Hypothalamus (tissue), 51 donors: ENCODE measurements around the gene SPDYA.

ENCODE experiments used
- DNase-seq, 51 donors: peaks; one replicate each; lab custom pipeline; 2025; lab: John Stamatoyannopoulos, UW

SPDYA gene

GRCh38 chr2:28824207-28824606, 13.6 kb downstream of the SPDYA start:
- DNase-seq: no peak

DNA sequence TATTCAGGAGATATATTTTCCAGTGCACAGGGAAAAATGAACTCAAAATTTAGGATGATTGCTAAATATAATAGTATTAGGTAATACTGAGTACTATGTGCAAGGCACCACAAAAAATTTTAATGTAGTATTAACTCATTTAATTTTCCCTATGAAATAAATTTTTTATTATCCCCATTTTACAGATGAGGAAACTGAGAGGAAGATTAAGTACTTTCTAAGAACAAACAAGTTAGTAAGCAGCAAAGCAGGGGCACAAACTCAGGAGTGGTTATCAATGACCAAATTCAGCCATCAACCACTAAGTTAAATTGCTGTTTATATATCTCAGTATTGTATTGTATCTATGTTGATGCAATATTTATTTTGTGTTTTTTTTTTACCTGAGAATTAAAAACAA, 14.2 kb downstream of the SPDYA start:
- DNase-seq: no peak

DNA sequence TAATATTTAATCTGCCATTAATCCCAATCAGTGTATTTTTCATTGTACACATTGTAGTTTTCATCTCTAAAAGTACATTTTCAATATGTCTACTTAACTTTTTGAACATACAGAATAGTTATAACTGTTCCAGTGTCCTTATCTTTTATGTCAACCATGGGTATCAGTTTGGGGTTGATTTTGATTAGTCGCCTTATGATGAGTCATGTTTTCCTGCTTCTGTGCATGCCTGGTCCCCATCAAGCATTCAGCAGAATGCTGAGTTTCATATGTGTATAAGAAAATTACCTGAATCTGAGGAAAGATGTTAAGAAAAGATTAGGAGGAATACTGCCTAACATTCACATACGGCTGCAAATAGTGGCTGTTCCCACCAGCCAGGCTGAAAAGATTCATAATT, 17.7 kb downstream of the SPDYA start:
- no peak for DNase-seq

DNA sequence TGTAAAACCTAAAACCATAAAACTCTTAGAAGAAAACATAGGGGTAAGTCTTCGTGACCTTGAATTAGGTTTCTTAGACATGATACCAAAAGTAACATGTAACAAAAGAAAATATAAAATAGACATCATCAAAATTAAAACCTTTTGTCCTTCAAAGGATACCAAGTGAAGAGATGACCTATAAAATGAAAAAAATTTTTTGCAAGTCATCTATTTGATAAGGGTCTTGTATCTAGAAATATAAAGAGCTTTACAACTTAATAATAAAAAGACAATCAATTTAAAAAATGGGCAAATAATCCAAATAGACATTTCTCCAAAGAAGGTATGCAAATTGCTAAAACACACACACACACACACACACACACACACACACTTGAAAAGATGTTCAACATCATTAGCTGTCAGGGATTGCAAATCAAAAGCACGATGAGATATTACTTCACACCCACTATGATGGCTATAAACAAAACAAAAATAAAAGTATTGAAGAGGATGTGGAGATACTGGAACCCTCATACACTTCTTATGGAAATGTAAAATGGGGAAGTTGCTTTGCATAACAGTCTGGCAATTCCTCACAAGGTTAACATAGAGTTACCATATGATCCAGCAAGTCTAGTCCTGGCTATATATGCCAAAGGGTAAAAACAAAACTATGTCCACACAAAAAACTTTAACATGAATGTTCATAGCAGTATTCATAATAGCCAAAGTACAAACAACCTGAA, 23.3 kb downstream of the SPDYA start:
- DNase-seq: no peak

- DNase-seq: no peak
Measured at GRCh38 chr2:28835781-28836180, 25.1 kb downstream of the SPDYA start.

DNA sequence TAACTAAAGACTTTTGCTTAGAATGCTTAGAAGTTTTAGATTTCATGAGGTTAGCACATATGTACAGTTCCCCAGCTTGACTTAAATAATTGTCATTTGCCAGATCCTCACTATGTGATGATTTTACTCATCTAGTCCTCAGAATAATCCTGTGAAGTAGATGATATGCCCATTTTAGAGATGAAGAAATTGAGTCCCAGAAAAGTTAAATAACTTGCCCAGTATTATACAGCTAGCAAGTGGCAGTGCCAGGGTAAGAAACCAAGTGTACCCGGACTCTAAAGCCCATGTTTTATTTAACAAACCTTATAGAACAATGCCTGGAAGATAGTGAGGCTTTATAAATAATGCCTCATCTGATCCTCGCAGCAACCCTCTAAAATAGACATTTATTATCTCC, 28.3 kb downstream of the SPDYA start:
- no peak for DNase-seq

- no peak for DNase-seq
Measured at GRCh38 chr2:28842042-28842441, 31.4 kb downstream of the SPDYA start.

DNA sequence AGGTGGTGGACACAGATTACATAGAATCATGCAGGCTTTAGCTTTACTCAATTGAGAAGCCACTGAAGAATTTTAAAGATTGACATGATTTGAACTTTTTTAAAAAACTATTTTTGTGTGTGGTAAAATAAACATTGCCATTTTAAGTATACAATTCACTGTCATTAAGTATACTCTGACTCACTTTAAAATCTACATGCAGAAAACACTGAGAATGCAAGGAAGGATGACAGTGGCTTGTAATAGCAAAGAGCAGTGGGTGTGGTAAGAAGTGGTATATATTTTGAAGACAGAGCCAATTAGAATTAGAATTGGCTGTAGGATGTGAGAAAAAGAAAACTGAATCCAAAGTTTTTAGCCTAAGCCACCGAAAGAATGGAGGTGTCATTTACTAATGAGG, 44.6 kb downstream of the SPDYA start:
- no peak for DNase-seq

GRCh38 chr2:28855977-28856376, 45.3 kb downstream of the SPDYA start:
- no peak for DNase-seq

- no peak for DNase-seq
Measured at GRCh38 chr2:28868611-28869010, 58.0 kb downstream of the SPDYA start.

DNA sequence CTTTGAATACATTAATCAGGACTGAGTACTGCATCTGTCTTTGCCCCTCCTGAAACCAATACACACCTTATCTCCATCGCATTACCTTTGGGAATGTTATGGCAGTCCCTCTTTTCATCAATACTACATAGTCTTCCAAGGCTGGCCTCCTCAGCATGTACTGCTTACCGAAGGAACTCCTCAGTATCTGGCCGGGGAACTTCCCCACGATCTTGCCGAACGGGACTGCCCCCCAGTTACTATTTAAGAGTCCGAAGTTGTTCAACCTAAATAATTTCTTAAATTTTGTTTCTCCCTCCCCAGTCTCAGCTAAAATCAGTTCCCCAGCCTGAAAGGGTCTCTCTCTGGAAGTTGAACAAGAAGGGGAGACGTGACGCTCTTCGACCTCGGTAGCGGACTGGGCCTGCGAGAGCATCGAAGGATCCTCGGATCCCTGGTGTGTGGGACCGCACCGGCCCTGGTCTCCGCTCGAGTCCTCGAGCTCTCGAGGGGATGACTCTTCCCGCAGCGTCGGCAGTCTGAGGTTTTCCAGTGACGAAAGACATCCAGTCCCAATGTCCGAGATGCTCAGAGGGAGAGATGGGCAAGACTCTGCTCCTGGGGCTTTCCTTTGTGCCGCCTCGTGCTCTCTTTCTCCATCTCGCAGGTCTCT, 59.0 kb downstream of the SPDYA start:
- peak in 5 of 51 donors; percentile 35 to 50 (median 37) for DNase-seq

DNA sequence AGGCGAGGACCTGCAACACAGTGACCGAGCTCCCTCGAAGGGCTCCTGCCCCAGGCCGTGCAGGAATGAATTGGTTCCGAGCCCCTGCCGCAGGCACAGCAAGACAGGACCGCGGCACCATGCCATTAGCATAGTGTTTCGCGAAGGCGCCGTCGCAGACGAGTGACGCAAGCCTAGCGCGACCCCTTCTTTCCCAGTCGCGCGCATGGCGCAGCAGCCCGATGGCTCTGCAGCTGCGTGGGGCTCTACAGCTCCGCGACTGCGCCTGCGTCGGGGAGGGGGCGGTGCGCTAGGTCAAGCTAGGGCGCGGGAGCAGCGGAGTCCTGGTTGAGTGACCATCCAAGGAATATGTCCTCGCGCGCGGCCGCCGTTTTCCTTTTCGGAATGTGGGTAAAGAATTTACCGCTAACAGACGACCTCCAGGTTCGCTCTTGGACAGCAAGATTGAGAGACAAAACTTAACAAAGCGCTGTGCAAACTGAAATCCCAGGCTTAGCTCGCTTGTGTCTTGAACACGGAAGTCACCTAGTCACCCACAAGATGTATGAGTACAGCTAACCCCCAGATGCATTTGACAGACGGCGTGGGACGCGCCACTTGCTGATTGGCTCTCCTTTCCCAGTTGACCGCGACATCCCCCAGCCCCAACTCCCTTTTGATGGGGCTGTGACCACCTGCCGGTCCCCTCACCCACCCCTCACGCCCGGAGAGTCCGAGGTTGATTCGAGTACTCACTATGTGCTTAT, 59.7 kb downstream of the SPDYA start, which contains the start of gene TRMT61B:
TSS of gene TRMT61B (minus strand) at position 164 of the 746 bp plus-strand sequence. CDS start at position 132, 32 bp downstream.
- peak; percentile 77 to 99 (median 92) for DNase-seq

- no peak for DNase-seq
Measured at GRCh38 chr2:28871620-28872019, 61.0 kb downstream of the SPDYA start.

DNA sequence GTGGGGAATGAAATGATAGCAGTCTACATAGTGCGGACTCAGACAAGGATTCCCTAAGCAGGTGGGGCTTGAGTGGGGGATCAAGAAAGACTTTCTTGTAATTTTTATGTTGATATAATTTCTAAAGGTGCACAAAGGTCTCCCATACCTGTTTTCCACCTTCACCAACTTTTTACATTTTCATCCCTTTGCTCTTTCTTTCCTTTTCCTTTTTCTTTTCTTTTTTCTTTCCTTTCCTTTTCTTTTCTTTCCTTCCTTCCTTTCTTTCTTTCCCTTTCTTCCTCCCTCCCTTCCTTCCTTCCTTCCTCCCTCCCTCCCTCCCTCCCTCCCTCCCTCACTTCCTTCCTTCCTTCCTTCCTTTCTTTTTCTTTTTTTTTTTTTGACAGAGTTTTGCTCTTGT, 69.6 kb downstream of the SPDYA start:
- no peak for DNase-seq

DNA sequence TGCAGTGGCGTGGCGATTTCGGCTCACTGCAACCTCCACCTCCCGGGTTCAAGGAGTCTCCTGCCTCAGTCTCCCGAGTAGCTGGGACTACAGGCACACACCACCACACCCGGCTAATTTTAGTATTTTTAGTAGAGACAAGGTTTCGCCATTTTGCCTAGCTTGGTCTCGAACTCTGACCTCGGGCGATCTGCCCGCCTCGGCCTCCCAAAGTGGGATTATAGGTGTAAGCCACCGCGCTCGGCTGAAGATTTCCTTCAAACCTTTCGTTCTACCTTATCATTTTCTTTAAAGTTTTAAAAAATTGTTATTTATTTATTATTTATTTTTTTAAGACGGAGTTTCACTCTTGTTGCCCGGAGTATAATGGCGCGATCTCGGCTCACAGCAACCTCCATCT, 82.9 kb downstream of the SPDYA start:
- no peak for DNase-seq

DNA sequence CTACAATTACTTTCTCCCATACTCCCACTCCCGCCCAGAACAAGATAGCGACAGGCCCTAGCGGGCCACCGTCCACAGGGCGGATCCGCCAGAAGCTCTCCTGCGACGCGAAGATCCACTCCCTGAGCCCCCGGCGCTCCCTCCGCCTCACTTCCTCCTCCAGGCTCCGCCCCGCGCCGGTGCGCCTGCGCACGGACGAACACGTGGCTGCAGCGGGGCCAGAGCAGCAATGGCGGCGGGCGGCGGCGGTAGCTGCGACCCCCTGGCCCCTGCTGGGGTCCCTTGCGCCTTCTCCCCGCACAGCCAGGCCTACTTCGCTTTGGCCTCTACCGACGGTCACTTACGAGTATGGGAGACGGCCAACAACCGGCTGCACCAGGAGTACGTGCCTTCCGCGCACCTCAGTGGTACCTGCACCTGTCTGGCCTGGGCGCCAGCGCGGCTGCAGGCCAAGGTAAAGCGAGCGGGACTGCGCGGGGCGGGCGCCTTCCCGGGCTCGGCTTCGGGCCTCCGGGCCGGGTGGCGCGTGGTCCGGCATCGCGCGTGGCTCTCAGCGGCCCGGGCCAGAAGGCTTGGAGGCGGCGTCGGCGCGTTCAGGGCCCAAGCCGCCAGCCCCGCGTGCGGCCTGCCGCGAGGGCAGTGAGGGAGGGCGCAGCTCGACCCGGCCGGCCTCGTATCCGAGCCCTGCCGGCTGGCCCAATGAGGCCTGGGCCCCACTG, 84.0 kb downstream of the SPDYA start, which contains the start of gene WDR43:
TSS of gene WDR43 (plus strand) at position 198 of the 719 bp plus-strand sequence. CDS start at position 230, 32 bp downstream.
- peak; percentile 78 to 99 (median 94) for DNase-seq

- DNase-seq: peak in 15 of 51 donors; percentile 1 to 37 (median 19)
Measured at GRCh38 chr2:28895189-28895893, 84.7 kb downstream of the SPDYA start.

DNA sequence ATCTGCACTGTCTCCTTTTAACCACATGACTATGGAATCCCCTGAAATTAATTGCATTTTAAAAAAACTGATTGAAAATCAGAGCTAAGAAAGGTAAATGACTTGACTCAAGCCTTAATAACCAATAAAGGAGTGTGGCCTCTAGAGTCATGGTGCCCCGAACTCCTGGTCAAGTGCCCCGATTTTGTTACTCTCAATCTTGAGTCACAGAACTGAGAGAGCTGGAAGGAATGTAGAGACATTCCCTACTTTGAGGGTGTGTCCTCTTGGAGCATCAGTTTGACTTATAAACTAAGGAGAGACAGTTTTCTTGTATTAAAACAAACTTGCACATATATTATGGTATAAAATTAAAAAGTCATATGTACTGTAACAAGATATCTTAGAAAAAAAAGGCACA, 86.3 kb downstream of the SPDYA start:
- no peak for DNase-seq

- DNase-seq: no peak
Measured at GRCh38 chr2:28898048-28898447, 87.4 kb downstream of the SPDYA start.
